Fibroblast of lung (primary cell): ENCODE results near the gene CNKSR3. TPM values are rescaled to one million over a fixed set of nuclear protein-coding genes. Genes with fewer than 3 reads are reported as not detected.

Source experiments
- DNase-seq, 2 donors: peaks; one replicate each; pipeline versions ENCODE4 v3.0.0 to v3.0.0-alpha.2; 2010; ENCODE audit warnings: low read depth in 2 of 2
- H2AFZ ChIP-seq: 2 replicates; pipeline ENCODE4 v1.5.1; 2012; ENCODE audit warnings: low read length, control low read depth, inconsistent platforms
- H3K27ac ChIP-seq: 2 replicates; pipeline ENCODE4 v1.5.1; 2011; ENCODE audit warnings: low read length, control low read depth; ENCODE audit not compliant: insufficient read depth
- H3K27me3 ChIP-seq: 2 replicates; pipeline ENCODE4 v1.5.1; 2011; ENCODE audit warnings: mild to moderate bottlenecking, low read length; ENCODE audit not compliant: control insufficient read depth, insufficient read depth
- H3K36me3 ChIP-seq: 2 replicates; pipeline ENCODE4 v1.5.1; 2011; ENCODE audit warnings: low read length; ENCODE audit not compliant: control insufficient read depth, insufficient read depth
- H3K4me1 ChIP-seq: 2 replicates; pipeline ENCODE4 v1.5.1; 2011; ENCODE audit warnings: low read length; ENCODE audit not compliant: control insufficient read depth, insufficient read depth; ENCODE audit errors: extremely low read depth
- H3K4me2 ChIP-seq: 2 replicates; pipeline ENCODE4 v1.5.1; 2011; ENCODE audit warnings: low read length, control low read depth; ENCODE audit not compliant: insufficient read depth; ENCODE audit errors: extremely low read depth
- H3K4me3 ChIP-seq, 4 experiments: fragments of 200-600 bp in 1 of 4; sonication (generic) in 1 of 4; replicated peaks in 1 of 4; 2 replicates each; pipeline ENCODE4 v1.5.1; 2011 to 2016; ENCODE audit warnings: low read length in 4 of 4, low read depth in 3 of 4, mild to moderate bottlenecking in 3 of 4, control low read depth in 2 of 4, inconsistent platforms in 1 of 4, mixed read lengths in 1 of 4; ENCODE audit not compliant: insufficient read depth in 1 of 4; ENCODE audit errors: control extremely low read depth in 1 of 4
- H3K79me2 ChIP-seq: 2 replicates; pipeline ENCODE4 v1.5.1; 2012; ENCODE audit warnings: mild to moderate bottlenecking, low read length, inconsistent platforms; ENCODE audit not compliant: control insufficient read depth, insufficient read depth
- H3K9ac ChIP-seq: 2 replicates; pipeline ENCODE4 v1.5.1; 2011; ENCODE audit warnings: mild to moderate bottlenecking, low read length, control low read depth; ENCODE audit not compliant: insufficient read depth
- H3K9me3 ChIP-seq: 2 replicates; pipeline ENCODE4 v1.5.1; 2012; ENCODE audit warnings: low read depth, low read length; ENCODE audit not compliant: control insufficient read depth, insufficient read depth
- H4K20me1 ChIP-seq: 2 replicates; pipeline ENCODE4 v1.5.1; 2011; ENCODE audit warnings: low read length; ENCODE audit not compliant: control insufficient read depth, insufficient read depth; ENCODE audit errors: extremely low read depth
- EZH2 ChIP-seq: IDR thresholded peaks from 2 replicates; pipeline ENCODE4 v1.5.1; 2012; ENCODE audit warnings: low read length, control low read depth, mild to moderate bottlenecking; ENCODE audit errors: missing control alignments
- polyA plus RNA-seq, 2 donors: library from polyadenylated mRNA; depleted of rRNA in 1 of 2; stranded (reverse) in 1 of 2; unstranded in 1 of 2; fragments of >200 nt; gene quantifications; 2 replicates each; pipeline ENCODE4 v1.2.1, GENCODE V29; 2011 to 2012; ENCODE audit warnings: missing spikeins in 1 of 2
- total RNA-seq: library from RNA; depleted of rRNA; stranded (reverse); fragments of >200 nt; gene quantifications from 2 replicates; pipeline ENCODE4 v1.2.1, GENCODE V29; 2014
- TF ChIP-seq, protein P1 (sequence below), 2 donors: IDR thresholded peaks in 1 of 2; conservative IDR thresholded peaks in 1 of 2; 1 replicate in 1 of 2; 2 replicates in 1 of 2; pipeline ENCODE4 v1.5.1; 2011 to 2012; ENCODE audit warnings: low read length in 2 of 2, control low read depth in 1 of 2, inconsistent platforms in 1 of 2, low read depth in 1 of 2, mild to moderate bottlenecking in 1 of 2

CNKSR3 gene
- total and polyA plus RNA-seq, 2 donors (not counting 1 experiment from before 2014, with no cell fraction given): 5.5 to 14.0 TPM

DNA sequence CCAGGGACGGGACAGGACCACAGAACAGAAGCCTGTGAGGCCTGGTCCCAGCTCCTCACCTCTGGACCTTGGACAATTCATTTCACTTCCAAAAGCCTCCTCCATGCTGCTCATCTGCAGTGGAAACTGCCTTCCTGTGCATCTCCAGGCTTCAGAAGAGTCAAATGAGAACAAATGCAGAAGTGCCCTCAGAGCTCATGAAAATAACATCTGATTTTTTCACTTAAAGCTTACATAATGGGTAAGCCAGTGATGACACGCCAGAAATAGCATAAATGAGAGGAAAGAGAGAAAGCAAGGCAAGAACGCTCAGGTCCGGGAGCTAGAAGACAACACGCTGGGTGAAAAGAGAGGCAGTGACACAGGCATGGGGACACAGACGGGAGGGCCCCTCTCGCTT is 7.9 kb downstream of the CNKSR3 start:
- TF ChIP-seq, protein P1, sequence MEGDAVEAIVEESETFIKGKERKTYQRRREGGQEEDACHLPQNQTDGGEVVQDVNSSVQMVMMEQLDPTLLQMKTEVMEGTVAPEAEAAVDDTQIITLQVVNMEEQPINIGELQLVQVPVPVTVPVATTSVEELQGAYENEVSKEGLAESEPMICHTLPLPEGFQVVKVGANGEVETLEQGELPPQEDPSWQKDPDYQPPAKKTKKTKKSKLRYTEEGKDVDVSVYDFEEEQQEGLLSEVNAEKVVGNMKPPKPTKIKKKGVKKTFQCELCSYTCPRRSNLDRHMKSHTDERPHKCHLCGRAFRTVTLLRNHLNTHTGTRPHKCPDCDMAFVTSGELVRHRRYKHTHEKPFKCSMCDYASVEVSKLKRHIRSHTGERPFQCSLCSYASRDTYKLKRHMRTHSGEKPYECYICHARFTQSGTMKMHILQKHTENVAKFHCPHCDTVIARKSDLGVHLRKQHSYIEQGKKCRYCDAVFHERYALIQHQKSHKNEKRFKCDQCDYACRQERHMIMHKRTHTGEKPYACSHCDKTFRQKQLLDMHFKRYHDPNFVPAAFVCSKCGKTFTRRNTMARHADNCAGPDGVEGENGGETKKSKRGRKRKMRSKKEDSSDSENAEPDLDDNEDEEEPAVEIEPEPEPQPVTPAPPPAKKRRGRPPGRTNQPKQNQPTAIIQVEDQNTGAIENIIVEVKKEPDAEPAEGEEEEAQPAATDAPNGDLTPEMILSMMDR (conservative IDR thresholded peaks at IDR 0.05 in 1 of 2, IDR thresholded peaks at IDR 0.05 in 1 of 2; ENCODE audit: low read depth in 1 of 2, low read length in 2 of 2): no peak
- TF ChIP-seq EZH2: no peak
- Histone ChIP-seq H2AFZ (no peak overlapping the region), H3K4me3 (no peak overlapping the region), H3K79me2 (peaks cover 52% of the 10 kb centered on the region), H3K4me1 (no peaks in the 10 kb centered on the region), H3K9me3 (no peaks in the 10 kb centered on the region), H3K4me2 (no peak overlapping the region), H3K36me3 (peaks cover 4% of the 10 kb centered on the region), H4K20me1 (no peaks in the 10 kb centered on the region), H3K9ac (no peak overlapping the region), H3K27me3 (no peaks in the 10 kb centered on the region), H3K27ac (no peak overlapping the region)
- DNase-seq: no peak

DNA sequence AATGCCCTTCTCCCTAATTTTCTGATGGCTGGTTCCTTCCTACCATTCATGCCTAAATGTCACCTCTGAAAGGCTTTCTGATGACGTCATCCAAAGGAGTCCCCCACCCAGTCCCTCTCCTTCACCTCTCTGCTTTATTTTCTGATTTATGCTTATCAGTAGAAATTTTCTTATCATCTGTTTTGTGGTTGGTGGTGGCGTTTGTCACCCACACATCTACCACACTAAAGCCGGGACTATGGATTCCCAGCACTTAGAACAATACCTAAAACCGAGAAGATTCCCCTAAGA is 9.0 kb downstream of the CNKSR3 start:
- Histone ChIP-seq H3K36me3 (no peaks in the 10 kb centered on the region), H3K79me2 (peaks cover 43% of the 10 kb centered on the region), H3K4me1 (no peaks in the 10 kb centered on the region), H3K9me3 (no peaks in the 10 kb centered on the region), H3K4me3 (no peak overlapping the region), H3K9ac (no peak overlapping the region), H2AFZ (no peak overlapping the region), H3K4me2 (no peak overlapping the region), H3K27me3 (no peaks in the 10 kb centered on the region), H4K20me1 (no peaks in the 10 kb centered on the region), H3K27ac (no peak overlapping the region)
- no peak for DNase-seq
- TF ChIP-seq, protein P1 (conservative IDR thresholded peaks at IDR 0.05 in 1 of 2, IDR thresholded peaks at IDR 0.05 in 1 of 2; ENCODE audit: low read depth in 1 of 2, low read length in 2 of 2): no peak
- no peak for TF ChIP-seq EZH2

DNA sequence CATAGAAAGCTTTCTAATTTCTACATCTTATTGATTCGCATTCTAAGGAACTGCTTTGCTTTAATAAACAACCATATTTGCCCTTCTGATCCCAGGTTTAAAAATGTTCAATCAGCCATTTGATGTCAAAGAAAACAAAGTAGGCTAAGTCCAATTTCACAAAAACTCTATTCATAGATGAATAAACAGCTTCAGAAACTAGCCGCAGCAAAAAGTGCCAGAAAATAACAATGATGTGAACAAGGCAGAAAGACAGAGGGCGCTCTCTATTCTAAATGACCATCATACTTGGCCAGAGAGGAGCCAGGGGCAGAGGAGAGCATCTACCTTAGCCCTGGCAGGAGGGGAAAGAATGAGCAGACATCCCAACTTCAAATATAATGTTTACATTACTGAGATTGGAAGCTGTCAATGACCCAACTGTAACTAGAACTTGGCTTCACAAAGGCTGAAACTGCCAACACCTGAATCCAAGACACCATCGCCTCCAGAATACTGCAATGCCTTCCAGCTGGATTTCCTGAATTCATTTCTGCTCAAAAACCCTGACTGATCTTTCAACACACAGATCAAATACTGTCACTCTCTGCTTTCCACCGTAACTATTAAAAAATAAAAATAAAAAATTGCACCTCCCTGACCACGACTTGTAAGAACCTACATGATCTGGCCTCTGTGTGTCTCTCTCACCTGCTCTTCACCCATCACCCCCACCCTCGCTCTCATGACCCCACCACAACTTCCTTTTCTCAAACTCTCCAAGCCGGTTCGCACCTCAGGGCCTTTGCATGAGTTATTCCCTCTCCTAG is 9.5 kb downstream of the CNKSR3 start:
- no peaks in the 10 kb centered on the region for H4K20me1 ChIP-seq
- H3K9me3 ChIP-seq: no peaks in the 10 kb centered on the region
- no peaks in the 10 kb centered on the region for H3K36me3 ChIP-seq
- no peak overlapping the region for H2AFZ ChIP-seq
- DNase-seq: no peak
- H3K4me1 ChIP-seq: no peaks in the 10 kb centered on the region
- H3K4me2 ChIP-seq: no peak overlapping the region
- no peak overlapping the region for H3K9ac ChIP-seq
- no peak overlapping the region for H3K4me3 ChIP-seq
- H3K79me2 ChIP-seq: peaks cover 38% of the 10 kb centered on the region
- no peak overlapping the region for H3K27ac ChIP-seq
- H3K27me3 ChIP-seq: no peaks in the 10 kb centered on the region
- TF ChIP-seq EZH2: no peak
- TF ChIP-seq, protein P1 (conservative IDR thresholded peaks at IDR 0.05 in 1 of 2, IDR thresholded peaks at IDR 0.05 in 1 of 2; ENCODE audit: low read depth in 1 of 2, low read length in 2 of 2): peak; percentile 50 to 55
